Stimulated activated CD4-positive, alpha-beta T cell treated with anti-CD3 and anti-CD28 coated beads, Interleukin-2, amount 100 ng/mL, for 24 hours (primary cell): Measurements from ENCODE around the gene TBX2.

Experiments
- DNase-seq, 2 donors: peaks; one replicate each; pipeline ENCODE4 v3.0.0-alpha.2; 2020

The TBX2 gene

DNA sequence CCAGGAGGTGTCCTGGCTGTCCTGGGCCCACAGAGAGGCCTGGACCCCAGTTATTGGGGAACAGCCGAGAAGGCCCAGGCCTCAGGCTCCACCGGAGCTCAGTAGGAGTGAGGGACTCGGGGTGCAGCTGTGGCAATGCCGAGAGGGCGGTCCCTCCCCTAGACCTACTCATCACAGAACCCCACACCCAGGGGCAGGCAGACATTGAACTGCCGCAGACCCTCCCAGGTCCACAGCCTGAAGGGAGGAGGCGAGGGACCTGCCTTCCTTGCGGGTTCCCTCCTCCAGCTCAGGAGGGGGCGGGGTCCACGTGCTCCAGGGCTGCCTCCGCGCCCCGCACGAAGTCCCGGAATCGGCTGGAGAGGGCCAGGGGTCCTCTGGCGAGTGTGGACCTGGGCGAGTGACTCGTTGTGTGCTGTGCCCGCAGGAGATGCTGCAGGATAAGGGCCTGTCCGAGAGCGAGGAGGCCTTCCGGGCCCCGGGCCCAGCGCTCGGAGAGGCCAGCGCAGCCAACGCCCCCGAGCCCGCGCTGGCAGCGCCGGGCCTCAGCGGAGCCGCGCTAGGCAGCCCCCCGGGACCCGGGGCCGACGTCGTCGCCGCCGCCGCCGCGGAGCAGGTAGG is 56.5 kb downstream of the TBX2 start:
- no peak for DNase-seq

DNA sequence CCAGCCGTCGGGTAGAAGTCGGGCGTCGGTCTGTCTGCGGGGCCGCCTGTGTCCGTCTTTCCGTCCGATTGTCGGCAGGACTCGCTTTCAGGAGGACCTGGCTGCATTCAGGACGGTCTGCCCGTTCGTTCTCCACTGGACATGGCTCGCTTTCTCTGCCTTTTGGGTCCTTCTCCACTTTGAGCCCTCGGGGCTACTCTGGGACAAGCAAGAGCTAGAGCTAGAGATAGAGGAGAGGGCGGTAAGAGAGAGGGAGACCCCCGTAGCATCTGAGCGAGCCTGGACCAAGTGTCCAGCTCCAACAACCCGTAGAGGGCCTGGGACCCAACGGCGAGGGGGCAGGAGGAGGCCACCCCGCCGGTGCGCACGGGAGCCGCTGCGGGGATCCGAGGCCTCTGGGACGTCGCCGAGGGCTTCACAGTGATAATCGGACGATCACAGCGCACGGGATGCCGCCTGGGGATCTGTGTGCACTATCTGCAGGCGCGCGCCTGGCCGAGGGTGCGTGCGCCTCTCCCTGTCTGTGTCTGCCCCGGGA is 57.1 kb downstream of the TBX2 start:
- DNase-seq = peak in 1 of 2 donors; percentile 25

DNA sequence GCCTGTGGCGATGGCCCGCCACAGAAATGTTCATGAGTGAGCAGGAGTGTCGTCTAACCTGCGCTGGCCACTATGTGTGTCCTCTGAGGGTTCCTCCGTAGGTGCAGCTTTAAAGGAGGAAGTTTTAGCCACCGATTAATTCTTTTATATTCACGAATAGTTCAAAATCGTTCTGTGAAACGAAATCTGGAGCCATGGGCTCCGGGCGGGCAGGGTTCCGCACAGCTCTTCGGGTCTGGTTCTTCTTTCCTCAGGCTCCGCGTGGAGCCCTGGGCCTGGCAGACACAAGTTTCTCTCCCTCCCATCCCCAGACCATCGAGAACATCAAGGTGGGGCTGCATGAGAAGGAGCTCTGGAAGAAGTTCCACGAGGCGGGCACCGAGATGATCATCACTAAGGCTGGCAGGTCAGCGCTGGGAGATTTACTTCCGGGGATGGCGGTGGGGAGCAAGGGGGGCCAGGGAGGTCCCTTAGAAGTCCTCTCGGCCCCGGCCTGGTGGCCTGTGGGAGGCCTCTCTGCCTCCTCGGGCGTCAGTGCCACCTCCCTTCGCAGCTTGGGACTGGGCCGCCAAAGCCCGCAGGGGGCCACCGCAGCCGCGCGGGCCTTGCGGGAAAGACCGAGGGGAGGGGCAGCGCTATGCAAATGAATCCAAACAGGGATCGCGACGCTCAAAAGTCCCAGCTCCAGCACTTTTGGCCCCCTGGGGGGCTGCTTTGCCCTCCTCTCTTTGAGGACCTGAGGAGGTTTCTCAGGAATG is 57.8 kb downstream of the TBX2 start:
- DNase-seq = no peak

- no peak for DNase-seq
These were observed 58.4 kb downstream of the TBX2 start for GRCh38 chr17:61458000-61458399.

DNA sequence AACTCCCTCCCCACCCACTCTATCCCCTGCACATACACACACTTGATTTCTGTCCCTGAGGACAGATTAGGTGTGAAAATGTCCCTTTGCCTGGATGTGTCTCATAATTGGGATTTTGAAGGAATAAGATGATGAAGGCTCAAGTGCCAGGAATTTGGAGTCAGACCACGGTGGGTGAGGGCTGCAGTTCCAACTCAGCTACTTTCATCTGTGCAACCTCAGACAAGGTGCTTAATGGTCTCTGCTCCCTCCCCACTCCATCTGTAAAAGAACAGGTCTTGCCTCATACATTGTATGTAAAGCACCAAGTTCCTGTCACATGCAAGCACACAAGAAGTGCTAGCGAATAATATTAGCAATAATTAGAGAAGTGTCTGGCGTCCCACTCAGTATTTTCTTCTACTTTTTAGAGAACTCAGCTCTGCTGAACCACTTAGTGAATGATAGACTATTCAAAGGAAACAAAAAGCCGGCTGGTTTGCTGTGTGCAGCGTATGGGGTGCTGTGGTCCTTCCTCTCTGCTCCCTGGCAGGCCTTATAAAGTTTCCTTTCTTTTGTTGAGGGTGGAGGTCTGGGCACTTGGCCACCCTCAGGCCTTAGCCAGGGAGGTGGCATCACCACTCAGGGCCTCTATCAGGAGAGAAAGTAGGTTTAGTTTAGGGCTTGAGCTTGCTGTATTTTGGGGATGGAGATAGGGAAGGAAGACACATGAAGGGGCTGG is 58.9 kb downstream of the TBX2 start:
- no peak for DNase-seq
